K562 (cell line): ENCODE data around the gene HNRNPLL. TPM values are rescaled to one million over a fixed set of nuclear protein-coding genes. Genes with fewer than 3 reads are reported as not detected.
A peak's percentile ranks its signal among the peaks of the same experiment; 100 is the strongest.

Source experiments
- NEUROD1 ChIP-seq: fragments of 150-350 bp; IDR thresholded peaks from 2 replicates; pipeline ENCODE4 v1.6.1; 2014; ENCODE audit warnings: borderline replicate concordance, low read length, low read depth; ENCODE audit not compliant: partially characterized antibody
- NFIX ChIP-seq: fragments of 250-450 bp; sonication (Bioruptor Pico); IDR thresholded peaks from 2 replicates; pipeline ENCODE4 v1.4.0; 2020; ENCODE audit warnings: low read depth, mild to moderate bottlenecking, moderate library complexity
- RFX1 ChIP-seq: fragments of 450-650 bp; IDR thresholded peaks from 2 replicates; pipeline ENCODE4 v1.6.1; 2016; ENCODE audit warnings: mild to moderate bottlenecking, moderate library complexity
- ZNF12 ChIP-seq: sonication (generic); formaldehyde crosslinking; IDR thresholded peaks from 2 replicates; pipeline ENCODE4 v1.4.0; 2020; ENCODE audit warnings: mild to moderate bottlenecking, missing genetic modification reagents
- polyA plus RNA-seq, 8 experiments: library from polyadenylated mRNA; depleted of rRNA in 4 of 8; stranded (reverse) in 5 of 8; unstranded in 3 of 8; fragments of >200 nt; fragmentation: Nextera tagmentation in 2 of 8; fragmentation: Illumina TruSeq in 1 of 8; extraction: Ambion mirVana in 2 of 8; extraction: Trizol in 1 of 8; gene quantifications; 2 replicates each; pipeline versions ENCODE4 v1.2.1 to v1.2.3, GENCODE V29; 2011 to 2014; ENCODE audit warnings: inconsistent platforms in 1 of 8, missing spikeins in 1 of 8
- total RNA-seq, 7 experiments: library from RNA; depleted of rRNA in 6 of 7; stranded (reverse); fragments of >200 nt in 6 of 7; fragmentation: Illumina TruSeq in 2 of 7; extraction: Trizol in 2 of 7; gene quantifications; 2 replicates each; pipeline versions ENCODE4 v1.2.1 to v1.2.3, GENCODE V29; 2011 to 2021; ENCODE audit warnings: low replicate concordance in 1 of 7
- TF ChIP-seq, protein P1 (sequence below), 2 experiments: fragments of 450-650 bp; IDR thresholded peaks; 2 replicates each; pipeline ENCODE4 v1.6.1; 2016; ENCODE audit warnings: mild to moderate bottlenecking in 2 of 2, borderline replicate concordance in 1 of 2, low read depth in 1 of 2, moderate library complexity in 1 of 2

HNRNPLL gene
- total and polyA plus RNA-seq, 9 of the 15 experiments (the other 6 are each of a cell fraction or from before 2014, with no cell fraction given) = 19.8 to 135 (median 57.8) TPM

GRCh38 chr2:38598991-38599295 is 3.8 kb downstream of the HNRNPLL start (continued):
- TF ChIP-seq, protein P1, sequence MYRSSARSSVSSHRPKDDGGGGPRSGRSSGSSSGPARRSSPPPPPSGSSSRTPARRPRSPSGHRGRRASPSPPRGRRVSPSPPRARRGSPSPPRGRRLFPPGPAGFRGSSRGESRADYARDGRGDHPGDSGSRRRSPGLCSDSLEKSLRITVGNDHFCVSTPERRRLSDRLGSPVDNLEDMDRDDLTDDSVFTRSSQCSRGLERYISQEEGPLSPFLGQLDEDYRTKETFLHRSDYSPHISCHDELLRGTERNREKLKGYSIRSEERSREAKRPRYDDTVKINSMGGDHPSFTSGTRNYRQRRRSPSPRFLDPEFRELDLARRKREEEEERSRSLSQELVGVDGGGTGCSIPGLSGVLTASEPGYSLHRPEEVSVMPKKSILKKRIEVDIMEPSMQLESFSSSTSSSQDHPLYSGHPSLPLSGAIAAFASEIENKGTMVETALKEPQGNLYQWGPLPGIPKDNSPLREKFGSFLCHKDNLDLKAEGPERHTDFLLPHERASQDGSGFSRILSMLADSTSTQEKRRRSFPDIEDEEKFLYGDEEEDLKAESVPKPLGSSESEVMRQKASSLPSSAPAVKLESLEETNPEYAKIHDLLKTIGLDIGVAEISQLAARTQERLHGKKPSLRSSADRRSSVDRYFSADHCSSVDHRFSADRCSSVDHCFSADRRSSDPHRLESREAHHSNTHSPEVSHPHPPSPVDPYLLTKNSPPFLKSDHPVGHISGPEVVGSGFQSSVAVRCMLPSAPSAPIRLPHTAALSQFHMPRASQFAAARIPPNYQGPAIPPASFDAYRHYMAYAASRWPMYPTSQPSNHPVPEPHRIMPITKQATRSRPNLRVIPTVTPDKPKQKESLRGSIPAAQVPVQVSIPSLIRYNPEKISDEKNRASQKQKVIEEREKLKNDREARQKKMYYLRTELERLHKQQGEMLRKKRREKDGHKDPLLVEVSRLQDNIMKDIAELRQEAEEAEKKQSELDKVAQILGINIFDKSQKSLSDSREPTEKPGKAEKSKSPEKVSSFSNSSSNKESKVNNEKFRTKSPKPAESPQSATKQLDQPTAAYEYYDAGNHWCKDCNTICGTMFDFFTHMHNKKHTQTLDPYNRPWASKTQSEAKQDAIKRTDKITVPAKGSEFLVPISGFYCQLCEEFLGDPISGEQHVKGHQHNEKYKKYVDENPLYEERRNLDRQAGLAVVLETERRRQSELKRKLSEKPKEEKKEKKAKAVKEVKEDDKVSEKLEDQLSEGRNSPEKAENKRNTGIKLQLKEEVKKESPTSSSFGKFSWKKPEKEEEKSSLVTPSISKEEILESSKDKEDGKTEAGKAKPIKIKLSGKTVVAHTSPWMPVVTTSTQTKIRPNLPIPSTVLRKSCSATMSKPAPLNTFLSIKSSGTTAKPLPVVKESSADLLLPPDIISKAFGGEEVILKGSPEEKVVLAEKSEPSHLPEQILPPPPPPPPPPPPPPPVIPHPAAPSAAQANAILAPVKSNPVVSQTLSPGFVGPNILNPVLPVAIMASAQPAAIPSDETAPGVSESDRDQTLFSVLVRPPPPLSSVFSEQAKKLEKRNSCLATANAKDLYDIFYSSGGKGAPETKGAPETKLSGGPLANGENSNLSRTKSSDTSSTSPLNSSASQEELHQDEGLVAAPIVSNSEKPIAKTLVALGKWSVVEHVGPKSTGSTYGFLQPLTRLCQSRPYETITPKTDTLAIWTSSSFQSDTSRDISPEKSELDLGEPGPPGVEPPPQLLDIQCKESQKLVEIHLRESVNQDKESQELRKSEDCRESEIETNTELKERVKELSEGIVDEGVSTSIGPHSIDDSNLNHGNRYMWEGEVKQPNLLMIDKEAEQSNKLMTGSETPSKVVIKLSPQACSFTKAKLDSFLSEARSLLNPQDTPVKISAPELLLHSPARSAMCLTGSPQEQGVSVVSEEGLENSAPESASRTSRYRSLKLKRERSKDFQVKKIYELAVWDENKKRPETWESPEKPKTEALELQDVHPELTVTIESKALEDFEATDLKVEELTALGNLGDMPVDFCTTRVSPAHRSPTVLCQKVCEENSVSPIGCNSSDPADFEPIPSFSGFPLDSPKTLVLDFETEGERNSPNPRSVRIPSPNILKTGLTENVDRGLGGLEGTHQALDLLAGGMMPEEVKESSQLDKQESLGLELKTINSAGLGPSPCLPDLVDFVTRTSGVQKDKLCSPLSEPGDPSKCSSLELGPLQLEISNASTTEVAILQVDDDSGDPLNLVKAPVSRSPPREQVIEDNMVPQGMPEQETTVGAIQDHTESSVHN (IDR thresholded peaks at IDR 0.05; ENCODE audit: borderline replicate concordance in 1 of 2, low read depth in 1 of 2) = no peak
- TF ChIP-seq ZNF12 (CRISPR knock-in tag) (no peak), NEUROD1 (no peak), NFIX (CRISPR knock-in tag) (peak; percentile 86), RFX1 (no peak)
